Measurements from ENCODE around the gene UBE2D3.

UBE2D3 gene

GRCh38 chr4:102759831-102760644 lies 67.3 kb downstream of the UBE2D3 start:
- Mint-ChIP-seq H3K4me1 (peaks cover 9% of the 10 kb centered on the region), H3K27me3 (ENCODE audit: low read depth) (peaks cover 12% of the 10 kb centered on the region), H3K27ac (peak overlapping the region; percentile 54 to 61 (median 56)), H3K4me3 (peak overlapping the region; percentile 93 to 97 (median 94)), H3K9me3 (peaks cover under 1% of the 10 kb centered on the region), H3K36me3 (ENCODE audit: low read depth) (no peaks in the 10 kb centered on the region)
- TF ChIP-seq, protein P1, sequence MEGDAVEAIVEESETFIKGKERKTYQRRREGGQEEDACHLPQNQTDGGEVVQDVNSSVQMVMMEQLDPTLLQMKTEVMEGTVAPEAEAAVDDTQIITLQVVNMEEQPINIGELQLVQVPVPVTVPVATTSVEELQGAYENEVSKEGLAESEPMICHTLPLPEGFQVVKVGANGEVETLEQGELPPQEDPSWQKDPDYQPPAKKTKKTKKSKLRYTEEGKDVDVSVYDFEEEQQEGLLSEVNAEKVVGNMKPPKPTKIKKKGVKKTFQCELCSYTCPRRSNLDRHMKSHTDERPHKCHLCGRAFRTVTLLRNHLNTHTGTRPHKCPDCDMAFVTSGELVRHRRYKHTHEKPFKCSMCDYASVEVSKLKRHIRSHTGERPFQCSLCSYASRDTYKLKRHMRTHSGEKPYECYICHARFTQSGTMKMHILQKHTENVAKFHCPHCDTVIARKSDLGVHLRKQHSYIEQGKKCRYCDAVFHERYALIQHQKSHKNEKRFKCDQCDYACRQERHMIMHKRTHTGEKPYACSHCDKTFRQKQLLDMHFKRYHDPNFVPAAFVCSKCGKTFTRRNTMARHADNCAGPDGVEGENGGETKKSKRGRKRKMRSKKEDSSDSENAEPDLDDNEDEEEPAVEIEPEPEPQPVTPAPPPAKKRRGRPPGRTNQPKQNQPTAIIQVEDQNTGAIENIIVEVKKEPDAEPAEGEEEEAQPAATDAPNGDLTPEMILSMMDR (IDR thresholded peaks at IDR 0.05; ENCODE audit: unreplicated experiment in 3 of 3), result no peak

- peaks cover 9% of the 10 kb centered on the region for H3K4me1 Mint-ChIP-seq
Measured at GRCh38 chr4:102758241-102759160, 68.8 kb downstream of the UBE2D3 start.

DNA sequence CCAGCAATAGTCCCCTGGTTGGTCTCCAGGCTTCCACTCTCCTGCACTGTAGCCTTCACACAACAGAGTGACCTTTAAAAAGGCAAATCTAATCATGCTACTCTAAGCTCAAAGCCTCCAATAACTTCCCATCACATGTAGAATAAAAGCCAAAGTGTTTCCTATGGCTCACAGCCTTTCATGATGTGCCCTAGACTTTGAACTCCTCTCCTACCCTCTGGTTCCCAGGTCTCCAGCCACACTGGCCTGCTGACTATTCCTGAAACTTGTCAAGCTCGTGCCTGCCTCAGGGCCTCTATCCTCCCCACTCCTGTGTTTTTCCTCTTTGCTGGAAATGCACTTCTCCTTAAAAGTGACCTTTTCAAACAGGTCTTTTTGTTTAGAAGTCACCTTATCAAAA lies 69.7 kb downstream of the UBE2D3 start:
- Mint-ChIP-seq H3K4me1 (peaks cover 9% of the 10 kb centered on the region), H3K9me3 (peaks cover 4% of the 10 kb centered on the region), H3K27ac (peak overlapping the region in 1 of 3 experiments; percentile 33), H3K27me3 (ENCODE audit: low read depth) (peaks cover 12% of the 10 kb centered on the region), H3K4me3 (no peak overlapping the region), H3K36me3 (ENCODE audit: low read depth) (no peaks in the 10 kb centered on the region)
- TF ChIP-seq, protein P1 (IDR thresholded peaks at IDR 0.05; ENCODE audit: unreplicated experiment in 3 of 3), result no peak

More at GRCh38 chr4:102758241-102759160, 68.8 kb downstream of the UBE2D3 start:
- Mint-ChIP-seq H3K27ac (no peak overlapping the region), H3K4me3 (peak overlapping the region in 1 of 3 experiments; percentile 24), H3K9me3 (peaks cover 4% of the 10 kb centered on the region), H3K36me3 (ENCODE audit: low read depth) (no peaks in the 10 kb centered on the region), H3K27me3 (ENCODE audit: low read depth) (peaks cover 12% of the 10 kb centered on the region)
- TF ChIP-seq, protein P1 (IDR thresholded peaks at IDR 0.05; ENCODE audit: unreplicated experiment in 3 of 3), result no peak

DNA sequence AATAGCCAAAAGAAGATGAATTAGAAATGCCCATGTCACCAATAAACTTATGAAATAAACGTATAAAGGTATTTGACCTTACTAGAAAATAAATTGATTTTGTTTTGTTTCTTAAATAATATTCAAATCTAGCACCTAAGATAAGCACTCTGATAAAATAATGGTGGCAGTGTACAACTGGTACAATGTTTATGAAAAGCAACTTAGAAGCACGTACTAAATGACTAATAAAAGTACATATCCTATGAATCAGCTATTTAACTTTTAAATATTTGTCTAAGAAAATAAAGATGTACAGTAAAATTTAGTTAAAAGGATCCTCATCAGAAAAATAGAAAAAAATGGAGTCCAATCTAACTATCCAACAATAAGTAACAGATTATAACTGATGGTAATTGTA lies 73.3 kb downstream of the UBE2D3 start:
- Mint-ChIP-seq H3K27ac (no peak overlapping the region), H3K27me3 (ENCODE audit: low read depth) (peaks cover 1% of the 10 kb centered on the region), H3K4me3 (no peak overlapping the region), H3K36me3 (ENCODE audit: low read depth) (peaks cover 4% of the 10 kb centered on the region), H3K4me1 (no peaks in the 10 kb centered on the region), H3K9me3 (peaks cover 4% of the 10 kb centered on the region)
- TF ChIP-seq, protein P1 (IDR thresholded peaks at IDR 0.05; ENCODE audit: unreplicated experiment in 3 of 3), result no peak

GRCh38 chr4:102751941-102752340 lies 75.4 kb downstream of the UBE2D3 start:
- no peak overlapping the region for H3K4me3 Mint-ChIP-seq
- TF ChIP-seq, protein P1 (IDR thresholded peaks at IDR 0.05; ENCODE audit: unreplicated experiment in 3 of 3), result no peak
- H3K36me3 Mint-ChIP-seq (ENCODE audit: low read depth), result peaks cover 10% of the 10 kb centered on the region
- no peak overlapping the region for H3K27ac Mint-ChIP-seq
- H3K4me1 Mint-ChIP-seq, result no peaks in the 10 kb centered on the region
- H3K9me3 Mint-ChIP-seq, result peaks cover 4% of the 10 kb centered on the region
- no peaks in the 10 kb centered on the region for H3K27me3 Mint-ChIP-seq (ENCODE audit: low read depth)

All from nephron (organoid).